ENCODE data around the gene PKD1L1. TPM values are rescaled to one million over a fixed set of nuclear protein-coding genes. Genes with fewer than 3 reads are reported as not detected.

The PKD1L1 gene
- total RNA-seq, 4 donors from 2014 or later: 0.12 to 1.3 (median 0.45) TPM

DNA sequence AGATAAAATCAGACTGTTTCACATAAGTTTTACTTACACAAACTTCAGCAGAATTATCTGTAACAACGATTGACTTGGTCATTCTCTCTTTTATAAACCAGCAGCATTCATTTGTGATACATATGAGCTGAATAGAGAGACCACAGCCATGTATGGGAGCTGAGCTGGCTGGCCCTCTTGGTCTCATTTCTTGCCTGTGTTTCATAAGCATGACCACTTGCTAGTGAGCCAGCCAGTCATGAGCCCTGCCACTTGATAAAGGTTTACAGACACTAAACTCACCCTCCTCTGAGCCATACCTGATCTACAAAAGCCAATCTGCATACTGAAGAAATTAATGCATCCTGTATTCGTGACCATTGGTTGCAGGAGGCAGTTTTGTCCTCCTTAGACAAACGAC lies 82.1 kb downstream of the PKD1L1 start:
- H3K27me3 ChIP-seq: no peaks in the 10 kb centered on the region
- no peak overlapping the region for H3K27ac ChIP-seq
- TF ChIP-seq POLR2A (IDR thresholded peaks at IDR 0.05) (no peak), EP300 (IDR thresholded peaks at IDR 0.05) (no peak), POLR2AphosphoS5 (IDR thresholded peaks at IDR 0.05) (no peak)
- TF ChIP-seq, protein P1, sequence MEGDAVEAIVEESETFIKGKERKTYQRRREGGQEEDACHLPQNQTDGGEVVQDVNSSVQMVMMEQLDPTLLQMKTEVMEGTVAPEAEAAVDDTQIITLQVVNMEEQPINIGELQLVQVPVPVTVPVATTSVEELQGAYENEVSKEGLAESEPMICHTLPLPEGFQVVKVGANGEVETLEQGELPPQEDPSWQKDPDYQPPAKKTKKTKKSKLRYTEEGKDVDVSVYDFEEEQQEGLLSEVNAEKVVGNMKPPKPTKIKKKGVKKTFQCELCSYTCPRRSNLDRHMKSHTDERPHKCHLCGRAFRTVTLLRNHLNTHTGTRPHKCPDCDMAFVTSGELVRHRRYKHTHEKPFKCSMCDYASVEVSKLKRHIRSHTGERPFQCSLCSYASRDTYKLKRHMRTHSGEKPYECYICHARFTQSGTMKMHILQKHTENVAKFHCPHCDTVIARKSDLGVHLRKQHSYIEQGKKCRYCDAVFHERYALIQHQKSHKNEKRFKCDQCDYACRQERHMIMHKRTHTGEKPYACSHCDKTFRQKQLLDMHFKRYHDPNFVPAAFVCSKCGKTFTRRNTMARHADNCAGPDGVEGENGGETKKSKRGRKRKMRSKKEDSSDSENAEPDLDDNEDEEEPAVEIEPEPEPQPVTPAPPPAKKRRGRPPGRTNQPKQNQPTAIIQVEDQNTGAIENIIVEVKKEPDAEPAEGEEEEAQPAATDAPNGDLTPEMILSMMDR (IDR thresholded peaks at IDR 0.05): no peak
- no peaks in the 10 kb centered on the region for H3K36me3 ChIP-seq
- H3K4me1 ChIP-seq: no peaks in the 10 kb centered on the region
- no peaks in the 10 kb centered on the region for H3K9me3 ChIP-seq
- no peak for ATAC-seq
- WGBS, 2 donors (ENCODE audit: low coverage in 1 of 2): 60 to 97% methylated on average over 3 of the region's 3 CpGs
- no peak overlapping the region for H3K4me3 ChIP-seq

GRCh38 chr7:47852330-47853245 lies 95.7 kb downstream of the PKD1L1 start:
- no peaks in the 10 kb centered on the region for H3K27me3 ChIP-seq
- H3K4me1 ChIP-seq: no peaks in the 10 kb centered on the region
- H3K36me3 ChIP-seq: no peaks in the 10 kb centered on the region
- 93 to 94% methylated on average over 2 to 4 of the region's 9 CpGs for WGBS, 2 donors (ENCODE audit: low coverage in 1 of 2)
- ATAC-seq: no peak
- TF ChIP-seq POLR2A (IDR thresholded peaks at IDR 0.05): no peak
- TF ChIP-seq EP300 (IDR thresholded peaks at IDR 0.05): no peak
- TF ChIP-seq POLR2AphosphoS5 (IDR thresholded peaks at IDR 0.05): no peak
- TF ChIP-seq, protein P1 (IDR thresholded peaks at IDR 0.05): no peak
- H3K9me3 ChIP-seq: no peaks in the 10 kb centered on the region
- no peak overlapping the region for H3K27ac ChIP-seq
- H3K4me3 ChIP-seq: no peak overlapping the region

- WGBS, 2 donors (ENCODE audit: low coverage in 1 of 2): 64 to 65% methylated on average over 2 to 5 of the region's 5 CpGs
- Histone ChIP-seq H3K4me1 (no peaks in the 10 kb centered on the region), H3K9me3 (no peaks in the 10 kb centered on the region), H3K4me3 (no peak overlapping the region), H3K27ac (no peak overlapping the region), H3K36me3 (no peaks in the 10 kb centered on the region), H3K27me3 (no peaks in the 10 kb centered on the region)
- no peak for ATAC-seq
- TF ChIP-seq, protein P1 (IDR thresholded peaks at IDR 0.05): no peak
- no peak for TF ChIP-seq EP300 (IDR thresholded peaks at IDR 0.05)
- no peak for TF ChIP-seq POLR2A (IDR thresholded peaks at IDR 0.05)
- TF ChIP-seq POLR2AphosphoS5 (IDR thresholded peaks at IDR 0.05): no peak
Measured at GRCh38 chr7:47847207-47847606, 101.1 kb downstream of the PKD1L1 start.

DNA sequence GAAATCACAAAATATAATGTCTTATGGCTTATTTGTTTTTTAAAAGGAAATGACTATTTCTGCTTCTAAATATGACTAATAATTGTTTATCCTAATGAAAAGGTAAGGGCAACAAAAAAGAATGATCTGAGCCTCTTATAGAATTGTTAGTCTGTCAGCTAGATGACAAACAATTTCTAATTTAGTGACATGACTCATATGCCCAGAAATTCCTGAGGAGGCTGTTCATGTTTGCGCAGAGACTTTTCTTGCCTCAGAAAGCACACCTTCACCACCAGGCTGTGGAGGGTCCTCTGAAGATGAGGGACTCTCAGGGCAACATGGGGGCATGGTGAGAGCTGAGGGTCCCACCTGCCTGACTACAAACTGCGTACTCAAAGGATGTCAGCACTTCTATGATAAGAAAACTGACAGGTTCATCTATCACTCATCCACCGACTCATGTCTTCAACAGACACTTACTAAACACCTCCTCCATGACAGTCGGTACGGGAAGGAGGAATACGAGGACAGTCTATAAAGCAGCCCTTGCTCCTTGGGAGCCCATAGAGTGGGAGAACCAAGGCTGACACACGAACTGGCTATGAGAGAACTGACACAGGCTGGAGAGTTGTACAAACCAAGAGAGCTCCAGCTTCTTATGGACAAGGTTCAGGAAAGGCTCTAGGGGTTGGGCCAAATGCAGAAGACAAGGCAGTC lies 102.0 kb downstream of the PKD1L1 start:
- TF ChIP-seq, protein P1 (IDR thresholded peaks at IDR 0.05): no peak
- H3K9me3 ChIP-seq: no peaks in the 10 kb centered on the region
- ATAC-seq: no peak
- no peaks in the 10 kb centered on the region for H3K27me3 ChIP-seq
- WGBS, 2 donors (ENCODE audit: low coverage in 1 of 2): 82 to 87% methylated on average over 6 to 7 of the region's 7 CpGs
- no peak overlapping the region for H3K4me3 ChIP-seq
- no peak overlapping the region for H3K27ac ChIP-seq
- H3K36me3 ChIP-seq: no peaks in the 10 kb centered on the region
- H3K4me1 ChIP-seq: no peaks in the 10 kb centered on the region

GRCh38 chr7:47844311-47844710 lies 104.0 kb downstream of the PKD1L1 start:
- Histone ChIP-seq H3K9me3 (no peaks in the 10 kb centered on the region), H3K4me1 (no peaks in the 10 kb centered on the region), H3K36me3 (no peaks in the 10 kb centered on the region), H3K27ac (no peak overlapping the region), H3K4me3 (no peak overlapping the region), H3K27me3 (no peaks in the 10 kb centered on the region)
- no peak for ATAC-seq
- no peak for TF ChIP-seq POLR2AphosphoS5 (IDR thresholded peaks at IDR 0.05)
- TF ChIP-seq POLR2A (IDR thresholded peaks at IDR 0.05): no peak
- no peak for TF ChIP-seq EP300 (IDR thresholded peaks at IDR 0.05)
- TF ChIP-seq, protein P1 (IDR thresholded peaks at IDR 0.05): no peak

Measured in gastroesophageal sphincter (tissue), 4 donors.